ENCODE results near the gene PARP15.

- TF ChIP-seq CTCF (IDR thresholded peaks at IDR 0.05 in 8 of 11, conservative IDR thresholded peaks at IDR 0.05 in 3 of 11): no peak
- TF ChIP-seq POLR2A (IDR thresholded peaks at IDR 0.05): no peak
- no peak for TF ChIP-seq POLR2AphosphoS5 (IDR thresholded peaks at IDR 0.05)
Observed at GRCh38 chr3:122668930-122669730, 91.7 kb downstream of the PARP15 start.
